Thyroid gland (tissue), 4 donors: ENCODE measurements around the gene ZFYVE9. TPM values are rescaled to one million over a fixed set of nuclear protein-coding genes. Genes with fewer than 3 reads are reported as not detected.

Experiments
- DNase-seq, 2 donors: peaks; one replicate each; pipeline ENCODE4 v3.0.0-alpha.2; 2019
- H3K27ac ChIP-seq, 3 donors: fragments of 200-600 bp; sonication (generic); 1 replicate in 2 of 3; 2 replicates in 1 of 3; pipeline ENCODE4 v1.5.1; 2016 to 2019; ENCODE audit warnings: mild to moderate bottlenecking in 1 of 3, moderate library complexity in 1 of 3
- H3K27me3 ChIP-seq: fragments of 200-600 bp; sonication (generic); one replicate; pipeline ENCODE4 v1.5.1; 2019
- H3K36me3 ChIP-seq, 2 donors: fragments of 200-600 bp; sonication (generic); one replicate each; pipeline ENCODE4 v1.5.1; 2016 to 2019
- H3K4me1 ChIP-seq, 2 donors: fragments of 200-600 bp; sonication (generic); one replicate each; pipeline ENCODE4 v1.5.1; 2017 to 2019
- H3K4me3 ChIP-seq, 3 donors: fragments of 200-600 bp; sonication (generic); replicated peaks in 1 of 3; 1 replicate in 2 of 3; 2 replicates in 1 of 3; pipeline ENCODE4 v1.5.1; 2016; ENCODE audit warnings: mild to moderate bottlenecking in 1 of 3
- H3K9me3 ChIP-seq: fragments of 200-600 bp; sonication (generic); one replicate; pipeline ENCODE4 v1.5.1; 2017
- CTCF ChIP-seq, 6 experiments: fragments of 200-600 bp in 3 of 6; fragments of 450-650 bp in 3 of 6; sonication (generic) in 3 of 6; IDR thresholded peaks; one replicate each; pipeline ENCODE4 v1.5.1; 2016 to 2019; ENCODE audit warnings: antibody characterized with exemption in 6 of 6, mild to moderate bottlenecking in 2 of 6, inconsistent platforms in 1 of 6, moderate library complexity in 1 of 6
- POLR2A ChIP-seq, 2 donors: fragments of 450-650 bp; IDR thresholded peaks; one replicate each; pipeline ENCODE4 v1.6.1; 2017; ENCODE audit warnings: antibody characterized with exemption in 2 of 2, mild to moderate bottlenecking in 2 of 2, moderate library complexity in 1 of 2
- WGBS, 2 donors: methylation state at CpG; one replicate each; pipeline ENCODE4 v1.1.5; 2017; 5-methylcytosine and 5-hydroxymethylcytosine counted together
- intact Hi-C: fragments of 100-400 bp; cut with DNase I; formaldehyde crosslinking; loops from one replicate; pipeline ENCODE4 v1.15.1; 2023
- total RNA-seq, 4 donors: library from RNA; depleted of rRNA; stranded (reverse); fragments of >200 nt; gene quantifications; one replicate each; pipeline ENCODE4 v1.2.3, GENCODE V29; 2016

The ZFYVE9 gene
- total RNA-seq, 4 donors from 2014 or later = 51.1 to 58.8 (median 54.1) TPM

GRCh38 chr1:52102336-52103013 lies 39.4 kb upstream of the ZFYVE9 start:
- no peak overlapping the region for H3K27ac ChIP-seq
- DNase-seq = no peak
- no peaks in the 10 kb centered on the region for H3K27me3 ChIP-seq
- H3K36me3 ChIP-seq = no peaks in the 10 kb centered on the region
- no peaks in the 10 kb centered on the region for H3K4me1 ChIP-seq
- WGBS, 2 donors = 95 to 96% methylated on average over 1 of the region's 1 CpG
- H3K9me3 ChIP-seq = no peaks in the 10 kb centered on the region
- no peak overlapping the region for H3K4me3 ChIP-seq
- TF ChIP-seq POLR2A (IDR thresholded peaks at IDR 0.05) (no peak), CTCF (IDR thresholded peaks at IDR 0.05) (no peak)
- intact Hi-C loops = no loop called here

GRCh38 chr1:52111492-52111891 lies 30.4 kb upstream of the ZFYVE9 start:
- TF ChIP-seq CTCF (IDR thresholded peaks at IDR 0.05) = no peak
- no peak for TF ChIP-seq POLR2A (IDR thresholded peaks at IDR 0.05)
- DNase-seq = no peak
- no peaks in the 10 kb centered on the region for H3K9me3 ChIP-seq
- no peaks in the 10 kb centered on the region for H3K36me3 ChIP-seq
- H3K4me1 ChIP-seq = no peaks in the 10 kb centered on the region
- no peak overlapping the region for H3K4me3 ChIP-seq
- intact Hi-C loops = no loop called here
- H3K27me3 ChIP-seq = no peaks in the 10 kb centered on the region
- no peak overlapping the region for H3K27ac ChIP-seq

GRCh38 chr1:52112489-52112888 lies 29.4 kb upstream of the ZFYVE9 start:
- Histone ChIP-seq H3K4me3 (no peak overlapping the region), H3K9me3 (no peaks in the 10 kb centered on the region), H3K4me1 (no peaks in the 10 kb centered on the region), H3K27ac (no peak overlapping the region), H3K36me3 (no peaks in the 10 kb centered on the region), H3K27me3 (no peaks in the 10 kb centered on the region)
- intact Hi-C loops = no loop called here
- 93 to 97% methylated on average over 3 of the region's 3 CpGs for WGBS, 2 donors
- TF ChIP-seq CTCF (IDR thresholded peaks at IDR 0.05) (no peak), POLR2A (IDR thresholded peaks at IDR 0.05) (no peak)
- DNase-seq = no peak

- no peak overlapping the region for H3K4me3 ChIP-seq
- TF ChIP-seq CTCF (IDR thresholded peaks at IDR 0.05) = no peak
- TF ChIP-seq POLR2A (IDR thresholded peaks at IDR 0.05) = no peak
- no peak for DNase-seq
- WGBS, 2 donors = 68 to 77% methylated on average over 12 of the region's 12 CpGs
- intact Hi-C loops = no loop called here
- no peaks in the 10 kb centered on the region for H3K36me3 ChIP-seq
- no peaks in the 10 kb centered on the region for H3K27me3 ChIP-seq
- H3K27ac ChIP-seq = no peak overlapping the region
- H3K9me3 ChIP-seq = no peaks in the 10 kb centered on the region
- no peaks in the 10 kb centered on the region for H3K4me1 ChIP-seq
Observed at GRCh38 chr1:52119301-52120079, 22.4 kb upstream of the ZFYVE9 start.

GRCh38 chr1:52122384-52122783 lies 19.5 kb upstream of the ZFYVE9 start:
- H3K4me1 ChIP-seq = no peaks in the 10 kb centered on the region
- 71 to 81% methylated on average over 2 of the region's 2 CpGs for whole genome bisulfite sequencing, 2 donors
- DNase-seq = no peak
- no peak overlapping the region for H3K27ac ChIP-seq
- no peaks in the 10 kb centered on the region for H3K36me3 ChIP-seq
- no peaks in the 10 kb centered on the region for H3K9me3 ChIP-seq
- no peak overlapping the region for H3K4me3 ChIP-seq
- intact Hi-C loops = no loop called here
- TF ChIP-seq CTCF (IDR thresholded peaks at IDR 0.05) (no peak), POLR2A (IDR thresholded peaks at IDR 0.05) (no peak)
- H3K27me3 ChIP-seq = no peaks in the 10 kb centered on the region
